GM18502 (cell line): ENCODE measurements around the gene TRIM66.
"Not testable (repeated sequence)": the region's sequence is repeated elsewhere in the genome, so short reads cannot be mapped to it uniquely, and the experiment has no call there.

Experiments used
- ATAC-seq: cut with Tn5 transposase; IDR thresholded peaks from one replicate; pipeline ENCODE4 v1.9.1; 2021; ENCODE audit warnings: mild to moderate bottlenecking; ENCODE audit not compliant: unreplicated experiment, poor library complexity

TRIM66 gene

GRCh38 chr11:8670081-8670480 is 12.4 kb downstream of the TRIM66 start:
- not testable (repeated sequence) for ATAC-seq

- no peak for ATAC-seq
Observed at GRCh38 chr11:8665222-8665621, 17.2 kb downstream of the TRIM66 start.

- no peak for ATAC-seq
Observed at GRCh38 chr11:8661001-8661795, 21.3 kb downstream of the TRIM66 start.

- ATAC-seq: no peak
Observed at GRCh38 chr11:8658321-8659057, 24.0 kb downstream of the TRIM66 start.

- no peak for ATAC-seq
Observed at GRCh38 chr11:8656291-8656690, 26.2 kb downstream of the TRIM66 start.

- no peak for ATAC-seq
Observed at GRCh38 chr11:8654503-8654902, 28.0 kb downstream of the TRIM66 start.

GRCh38 chr11:8652140-8652539 is 30.3 kb downstream of the TRIM66 start:
- no peak for ATAC-seq

GRCh38 chr11:8650401-8650990 is 32.0 kb downstream of the TRIM66 start:
- ATAC-seq: no peak

- no peak for ATAC-seq
Observed at GRCh38 chr11:8649361-8649760, 33.1 kb downstream of the TRIM66 start.

GRCh38 chr11:8646873-8647272 is 35.6 kb downstream of the TRIM66 start:
- no peak for ATAC-seq

GRCh38 chr11:8642196-8642841 is 40.1 kb downstream of the TRIM66 start:
- no peak for ATAC-seq

- no peak for ATAC-seq
Observed at GRCh38 chr11:8641332-8641731, 41.1 kb downstream of the TRIM66 start.

GRCh38 chr11:8640267-8640906 is 42.1 kb downstream of the TRIM66 start:
- no peak for ATAC-seq

GRCh38 chr11:8639655-8640054 is 42.8 kb downstream of the TRIM66 start:
- no peak for ATAC-seq

GRCh38 chr11:8638300-8638699 is 44.2 kb downstream of the TRIM66 start:
- no peak for ATAC-seq

- no peak for ATAC-seq
Observed at GRCh38 chr11:8636127-8636526, 46.3 kb downstream of the TRIM66 start.

- ATAC-seq: no peak
Observed at GRCh38 chr11:8634498-8634897, 48.0 kb downstream of the TRIM66 start.

GRCh38 chr11:8631395-8632118 is 50.9 kb downstream of the TRIM66 start:
- no peak for ATAC-seq

- ATAC-seq: no peak
Observed at GRCh38 chr11:8624698-8625097, 57.8 kb downstream of the TRIM66 start.

- no peak for ATAC-seq
Observed at GRCh38 chr11:8621147-8621546, 61.3 kb downstream of the TRIM66 start.
